Measurements from ENCODE around the gene MLANA. TPM values are rescaled to one million over a fixed set of nuclear protein-coding genes. Genes with fewer than 3 reads are reported as not detected.

MLANA gene
- total RNA-seq, 1 experiment from 2014 or later: not detected

DNA sequence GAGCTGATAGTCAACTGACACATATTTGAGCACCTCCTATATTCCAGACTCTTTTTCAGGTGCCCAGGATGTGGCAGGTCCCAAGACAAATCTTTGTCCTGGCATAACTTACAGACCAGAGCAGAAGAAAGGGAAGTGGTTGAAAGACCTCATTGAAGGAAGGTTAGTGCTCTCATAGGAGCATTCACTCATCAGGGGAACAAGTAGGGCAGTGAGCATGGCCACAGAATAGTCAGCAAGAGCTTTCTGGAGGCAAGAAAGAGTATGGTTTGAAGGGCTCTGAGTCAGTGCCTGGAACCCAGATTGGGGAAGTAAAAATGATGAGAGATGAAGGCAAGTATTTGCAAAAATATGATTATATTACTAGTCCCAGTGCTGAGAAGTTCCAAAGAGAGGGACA is 32.8 kb upstream of the MLANA start:
- no peak for DNase-seq (ENCODE audit: low read depth in 1 of 2, low spot score in 2 of 2)
- H3K27ac ChIP-seq: no peak overlapping the region

DNA sequence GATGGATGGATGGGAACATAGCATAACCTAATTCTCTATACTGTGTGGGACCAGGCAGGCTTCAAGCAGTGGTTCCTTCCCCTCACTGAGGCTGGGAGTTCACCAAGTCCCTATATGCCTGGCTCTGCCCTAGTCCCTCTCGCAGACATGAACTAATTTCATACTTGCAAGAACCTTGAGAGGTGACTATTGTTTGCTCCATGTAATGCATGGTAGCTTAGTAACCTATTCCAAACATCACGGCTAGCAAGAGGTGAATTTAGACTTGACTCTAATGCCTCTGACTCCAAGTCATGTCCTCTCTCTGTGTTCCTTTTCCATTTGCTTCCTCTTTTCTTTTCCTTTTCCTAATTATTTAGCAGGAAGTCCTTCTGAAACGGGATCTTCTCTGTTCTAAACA is 31.9 kb upstream of the MLANA start:
- no peaks in the 10 kb centered on the region for H3K4me1 ChIP-seq (replicated peaks)
- no peak for DNase-seq (ENCODE audit: low read depth in 1 of 2, low spot score in 2 of 2)

More for the DNA sequence above, 32.8 kb upstream of the MLANA start:
- Histone ChIP-seq H3K4me3 (no peak overlapping the region), H3K27me3 (replicated peaks) (no peaks in the 10 kb centered on the region), H3K36me3 (no peaks in the 10 kb centered on the region), H3K4me1 (replicated peaks) (no peaks in the 10 kb centered on the region), H3K9me3 (replicated peaks) (no peaks in the 10 kb centered on the region)

DNA sequence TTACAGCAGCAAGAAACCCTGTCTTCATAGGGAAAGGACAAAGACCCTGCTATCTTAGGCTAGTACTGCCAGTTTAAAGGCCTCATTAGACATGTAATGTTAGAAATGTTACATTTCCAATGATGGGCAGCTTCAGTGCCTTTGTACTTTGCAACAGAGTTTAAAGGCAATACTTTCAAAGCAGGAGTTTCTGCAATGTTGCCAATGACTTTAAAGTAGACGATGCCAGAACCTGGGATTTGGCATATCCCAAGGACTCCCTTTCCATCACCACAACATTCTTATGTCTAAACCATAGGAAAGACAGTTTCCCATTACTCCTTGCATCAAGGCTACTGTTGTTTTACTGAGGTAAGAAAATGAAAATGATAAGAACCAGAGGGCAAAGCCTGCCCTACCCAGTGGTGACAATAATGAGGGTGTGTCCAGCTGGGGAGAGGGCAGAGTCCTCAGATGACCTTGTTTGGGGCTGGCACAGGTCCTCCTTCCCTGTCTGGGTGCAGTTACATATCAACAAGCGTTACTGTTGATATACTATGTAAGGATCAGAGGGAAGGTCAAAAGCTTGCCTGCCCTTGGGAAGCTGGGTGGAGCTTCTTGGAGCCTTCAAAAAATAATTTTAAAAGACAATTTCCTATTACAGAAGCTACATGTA is 27.5 kb upstream of the MLANA start:
- Histone ChIP-seq H3K36me3 (no peaks in the 10 kb centered on the region), H3K27ac (no peak overlapping the region), H3K9me3 (replicated peaks) (no peaks in the 10 kb centered on the region), H3K4me3 (no peak overlapping the region), H3K27me3 (replicated peaks) (no peaks in the 10 kb centered on the region), H3K4me1 (replicated peaks) (no peaks in the 10 kb centered on the region)
- no peak for DNase-seq (ENCODE audit: low read depth in 1 of 2, low spot score in 2 of 2)

More for the DNA sequence above, 31.9 kb upstream of the MLANA start:
- Histone ChIP-seq H3K9me3 (replicated peaks) (no peaks in the 10 kb centered on the region), H3K27ac (no peak overlapping the region), H3K4me3 (no peak overlapping the region), H3K36me3 (no peaks in the 10 kb centered on the region), H3K27me3 (replicated peaks) (no peaks in the 10 kb centered on the region)

DNA sequence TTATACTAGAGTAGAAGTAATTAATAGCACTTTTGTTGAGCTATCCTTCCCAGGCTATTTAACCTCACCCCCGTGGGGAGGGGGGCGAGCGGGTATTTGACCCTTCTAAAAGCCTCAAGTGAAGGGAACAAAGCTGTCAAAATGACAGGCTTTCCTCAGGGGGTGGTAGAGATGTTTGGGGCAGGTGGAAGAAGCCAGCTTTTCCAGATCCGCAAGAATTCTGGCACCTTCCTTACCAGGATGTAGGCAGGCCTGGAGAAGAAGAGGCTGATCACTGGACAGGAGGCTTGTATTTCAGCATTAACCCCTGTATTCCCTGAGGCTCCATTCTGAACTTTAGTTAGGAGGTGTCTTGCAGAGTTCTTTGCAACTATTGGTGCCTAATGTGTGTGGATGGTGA is 26.2 kb upstream of the MLANA start:
- Histone ChIP-seq H3K4me3 (no peak overlapping the region), H3K27me3 (replicated peaks) (no peaks in the 10 kb centered on the region), H3K4me1 (replicated peaks) (no peaks in the 10 kb centered on the region), H3K27ac (no peak overlapping the region), H3K36me3 (no peaks in the 10 kb centered on the region), H3K9me3 (replicated peaks) (no peaks in the 10 kb centered on the region)
- no peak for DNase-seq (ENCODE audit: low read depth in 1 of 2, low spot score in 2 of 2)

DNA sequence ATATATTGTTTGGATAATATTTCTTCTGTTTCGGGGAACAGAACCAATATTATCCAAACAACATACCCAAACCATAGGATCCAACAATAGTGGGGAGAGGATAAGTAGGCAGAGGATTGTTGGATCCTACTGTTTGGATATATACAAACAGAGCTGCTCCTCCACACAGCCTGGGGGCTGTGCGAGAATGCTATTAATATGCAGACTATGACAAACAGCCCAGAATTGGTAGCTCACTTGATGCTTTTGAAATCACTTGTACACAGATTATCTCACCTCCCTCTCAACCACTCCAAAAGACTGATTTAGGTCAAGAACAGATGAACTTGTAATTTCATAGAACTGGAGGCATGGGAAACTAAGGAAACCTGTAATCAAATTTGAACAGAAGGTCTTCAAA is 24.4 kb upstream of the MLANA start:
- Histone ChIP-seq H3K4me1 (replicated peaks) (no peaks in the 10 kb centered on the region), H3K27ac (no peak overlapping the region), H3K36me3 (no peaks in the 10 kb centered on the region), H3K4me3 (no peak overlapping the region), H3K27me3 (replicated peaks) (no peaks in the 10 kb centered on the region), H3K9me3 (replicated peaks) (no peaks in the 10 kb centered on the region)
- no peak for DNase-seq (ENCODE audit: low read depth in 1 of 2, low spot score in 2 of 2)

DNA sequence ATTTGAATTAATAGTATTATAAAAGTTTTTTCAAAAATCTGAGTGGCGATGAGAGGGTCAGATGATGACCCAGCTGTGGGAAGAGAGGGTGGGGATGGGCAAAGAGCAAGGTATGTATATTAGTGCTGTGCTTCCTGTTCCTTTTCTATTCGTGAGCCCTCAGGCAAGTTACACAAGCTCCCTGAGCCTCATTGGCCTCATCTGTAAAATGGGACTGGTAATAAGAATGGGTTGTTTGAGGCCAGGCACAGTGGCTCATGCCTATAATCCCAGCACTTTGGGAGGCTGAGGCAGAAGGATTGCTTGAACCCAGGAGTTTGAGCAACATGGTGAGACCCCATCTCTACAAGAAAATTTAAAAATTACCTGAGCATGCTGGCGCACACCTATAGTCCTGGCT is 24.0 kb upstream of the MLANA start:
- Histone ChIP-seq H3K9me3 (replicated peaks) (no peaks in the 10 kb centered on the region), H3K4me3 (no peak overlapping the region), H3K36me3 (no peaks in the 10 kb centered on the region), H3K27ac (no peak overlapping the region), H3K27me3 (replicated peaks) (no peaks in the 10 kb centered on the region), H3K4me1 (replicated peaks) (no peaks in the 10 kb centered on the region)
- DNase-seq (ENCODE audit: low read depth in 1 of 2, low spot score in 2 of 2): no peak

DNA sequence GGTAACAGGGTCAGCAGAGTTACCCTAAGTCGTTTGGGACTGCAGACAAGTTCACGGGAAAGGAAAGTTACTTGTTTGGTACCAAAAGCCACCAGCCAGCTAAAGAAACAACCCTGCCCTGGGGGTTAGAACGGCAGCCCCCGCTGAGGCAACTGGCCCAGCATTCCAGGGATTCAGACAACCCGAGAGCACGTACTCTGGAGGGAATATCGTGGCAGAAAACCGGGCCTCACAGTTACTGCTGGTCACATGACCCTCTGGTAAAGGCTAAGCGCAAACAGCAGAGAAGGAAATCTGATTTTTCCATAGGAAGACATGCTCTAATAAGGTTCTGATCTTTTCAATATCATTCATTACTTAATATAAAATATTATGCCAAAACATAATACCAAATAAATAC is 22.5 kb upstream of the MLANA start:
- no peaks in the 10 kb centered on the region for H3K27me3 ChIP-seq (replicated peaks)
- H3K36me3 ChIP-seq: no peaks in the 10 kb centered on the region
- no peaks in the 10 kb centered on the region for H3K9me3 ChIP-seq (replicated peaks)
- H3K4me3 ChIP-seq: no peak overlapping the region
- H3K27ac ChIP-seq: no peak overlapping the region
- no peak for DNase-seq (ENCODE audit: low read depth in 1 of 2, low spot score in 2 of 2)
- no peaks in the 10 kb centered on the region for H3K4me1 ChIP-seq (replicated peaks)

DNA sequence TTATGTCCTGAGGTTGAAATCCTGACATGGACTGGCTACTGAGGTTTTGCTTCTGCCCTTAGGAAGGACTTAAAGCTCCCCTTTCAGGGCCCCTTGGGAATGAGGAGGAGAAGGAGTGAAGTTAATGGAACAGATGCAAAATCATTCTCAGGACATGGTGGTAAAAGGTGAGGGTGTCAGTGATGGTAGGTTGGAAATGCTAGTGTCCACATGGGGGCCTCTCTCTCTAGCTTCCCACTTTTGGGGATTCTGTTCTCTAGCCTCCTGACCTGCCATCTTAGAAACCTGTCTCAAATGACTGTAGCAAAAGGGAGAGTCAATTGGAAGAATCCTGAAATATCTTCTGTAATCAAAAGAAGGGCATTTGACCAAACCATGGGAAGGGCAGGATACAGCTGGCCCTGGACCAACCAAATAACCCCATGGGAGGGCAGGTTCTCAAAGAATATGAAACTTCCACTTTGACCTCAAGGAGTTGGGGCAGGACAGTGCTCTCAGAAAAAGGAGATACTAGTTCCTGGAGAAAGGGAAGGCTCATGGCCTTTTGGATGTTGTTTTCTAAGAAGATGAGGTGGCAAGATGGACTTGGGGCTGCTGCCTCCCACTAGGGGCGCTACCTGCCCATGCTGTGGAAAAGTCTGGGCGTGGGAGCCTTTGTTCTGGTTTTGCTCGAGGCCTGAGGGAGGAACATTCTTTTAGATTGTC is 21.2 kb upstream of the MLANA start:
- DNase-seq (ENCODE audit: low read depth in 1 of 2, low spot score in 2 of 2): no peak
- Histone ChIP-seq H3K36me3 (no peaks in the 10 kb centered on the region), H3K27ac (no peak overlapping the region), H3K27me3 (replicated peaks) (no peaks in the 10 kb centered on the region), H3K4me3 (no peak overlapping the region), H3K9me3 (replicated peaks) (no peaks in the 10 kb centered on the region), H3K4me1 (replicated peaks) (no peaks in the 10 kb centered on the region)

DNA sequence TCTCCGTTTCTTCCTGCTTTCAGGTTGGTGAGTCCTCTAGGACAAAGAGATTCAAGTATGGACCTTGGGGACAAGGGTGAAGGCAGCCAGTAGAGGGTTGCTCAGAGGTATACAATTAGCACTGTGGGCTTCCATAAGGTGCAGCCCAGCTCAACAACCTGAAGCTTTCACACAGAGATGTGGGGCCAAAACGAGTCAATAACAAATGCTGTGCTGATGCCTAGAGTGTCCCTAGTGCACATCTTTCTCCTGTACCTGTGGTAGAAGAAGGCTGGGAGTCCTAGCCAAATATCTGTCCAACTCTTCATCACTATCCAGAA is 20.7 kb upstream of the MLANA start:
- Histone ChIP-seq H3K4me1 (replicated peaks) (no peaks in the 10 kb centered on the region), H3K27me3 (replicated peaks) (no peaks in the 10 kb centered on the region), H3K4me3 (no peak overlapping the region), H3K9me3 (replicated peaks) (no peaks in the 10 kb centered on the region), H3K36me3 (no peaks in the 10 kb centered on the region), H3K27ac (no peak overlapping the region)
- DNase-seq (ENCODE audit: low read depth in 1 of 2, low spot score in 2 of 2): no peak

DNA sequence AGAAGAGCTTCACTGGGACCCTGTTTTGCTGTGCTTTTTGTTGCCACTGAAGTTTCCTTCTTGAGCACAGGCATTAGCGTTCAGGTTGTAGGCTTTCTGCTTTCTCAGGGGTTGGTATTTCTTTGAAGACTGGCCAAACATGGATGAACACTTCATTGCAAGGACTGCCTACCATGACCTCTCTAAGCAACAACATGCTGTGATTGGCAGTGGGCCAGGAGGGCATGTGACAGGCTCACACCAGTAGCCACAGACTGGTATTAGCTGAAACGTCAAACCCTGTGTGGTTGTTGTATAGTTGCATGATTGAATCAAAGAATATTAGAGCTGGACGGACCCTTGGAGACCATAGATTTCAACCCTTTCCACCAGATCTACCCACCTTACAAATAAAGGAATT is 20.0 kb upstream of the MLANA start:
- no peaks in the 10 kb centered on the region for H3K9me3 ChIP-seq (replicated peaks)
- H3K4me3 ChIP-seq: no peak overlapping the region
- no peak for DNase-seq (ENCODE audit: low read depth in 1 of 2, low spot score in 2 of 2)
- no peaks in the 10 kb centered on the region for H3K4me1 ChIP-seq (replicated peaks)
- no peaks in the 10 kb centered on the region for H3K27me3 ChIP-seq (replicated peaks)
- H3K36me3 ChIP-seq: no peaks in the 10 kb centered on the region
- no peak overlapping the region for H3K27ac ChIP-seq

DNA sequence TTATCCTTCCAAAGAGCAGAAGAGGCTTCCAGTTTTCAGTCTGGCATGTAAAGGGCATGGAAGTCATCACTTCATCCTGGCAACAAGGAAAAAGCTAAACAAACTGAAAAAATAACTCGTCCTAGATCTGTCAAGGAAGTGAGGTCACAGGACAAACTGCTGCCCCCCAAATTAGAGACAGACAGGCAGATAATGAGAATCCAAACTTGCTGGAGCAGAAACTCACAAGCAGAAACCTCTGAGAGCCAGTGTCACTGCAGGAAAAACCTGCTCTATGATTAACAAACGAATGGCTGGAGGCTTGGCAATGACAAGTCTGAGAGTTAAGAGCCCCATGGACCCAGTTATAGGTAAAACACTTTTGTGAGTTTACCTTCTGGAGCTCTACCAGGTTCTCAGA is 18.9 kb upstream of the MLANA start:
- Histone ChIP-seq H3K9me3 (replicated peaks) (no peaks in the 10 kb centered on the region), H3K27ac (no peak overlapping the region), H3K4me1 (replicated peaks) (no peaks in the 10 kb centered on the region), H3K4me3 (no peak overlapping the region), H3K36me3 (no peaks in the 10 kb centered on the region), H3K27me3 (replicated peaks) (no peaks in the 10 kb centered on the region)
- no peak for DNase-seq (ENCODE audit: low read depth in 1 of 2, low spot score in 2 of 2)

DNA sequence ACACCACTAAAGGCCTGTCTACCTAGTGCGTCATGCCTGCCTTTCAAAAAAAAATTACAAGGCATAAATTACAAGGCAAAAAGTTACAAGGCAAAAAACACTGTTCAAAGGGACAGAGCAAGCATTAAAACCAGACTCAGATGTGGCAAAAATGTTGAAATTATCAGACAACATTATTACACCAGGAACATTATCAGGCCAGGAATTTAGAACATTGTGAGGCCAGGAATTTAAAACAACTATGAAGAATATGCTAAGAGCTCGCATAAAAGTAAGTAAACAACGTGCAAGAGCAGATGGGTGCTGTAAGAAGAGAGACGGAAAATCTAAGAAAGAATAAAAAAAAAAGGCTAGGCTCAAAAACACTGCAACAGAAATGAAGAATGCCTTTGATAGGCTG is 18.2 kb upstream of the MLANA start:
- Histone ChIP-seq H3K4me1 (replicated peaks) (no peaks in the 10 kb centered on the region), H3K9me3 (replicated peaks) (no peaks in the 10 kb centered on the region), H3K27ac (no peak overlapping the region), H3K36me3 (no peaks in the 10 kb centered on the region), H3K27me3 (replicated peaks) (no peaks in the 10 kb centered on the region), H3K4me3 (no peak overlapping the region)
- no peak for DNase-seq (ENCODE audit: low read depth in 1 of 2, low spot score in 2 of 2)

DNA sequence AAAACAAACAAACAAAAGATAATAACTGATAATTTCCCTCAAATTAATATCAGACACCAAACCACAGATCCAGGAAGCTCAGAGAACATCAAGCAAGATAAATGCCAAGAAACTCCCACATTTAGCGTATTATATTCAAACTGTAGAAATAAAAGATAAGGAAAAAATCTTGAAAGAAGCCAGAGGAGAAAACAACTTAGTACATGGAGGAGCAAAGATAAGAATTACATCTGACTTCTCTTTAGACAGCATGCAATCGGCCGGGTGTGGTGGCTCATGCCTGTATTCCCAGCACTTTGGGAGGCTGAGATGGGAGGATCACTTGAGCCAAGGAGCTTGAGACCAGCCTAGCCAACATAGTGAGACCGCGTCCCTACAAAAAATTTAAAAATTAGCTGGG is 17.2 kb upstream of the MLANA start:
- Histone ChIP-seq H3K27me3 (replicated peaks) (no peaks in the 10 kb centered on the region), H3K9me3 (replicated peaks) (no peaks in the 10 kb centered on the region), H3K27ac (no peak overlapping the region), H3K4me3 (no peak overlapping the region), H3K4me1 (replicated peaks) (no peaks in the 10 kb centered on the region), H3K36me3 (no peaks in the 10 kb centered on the region)
- DNase-seq (ENCODE audit: low read depth in 1 of 2, low spot score in 2 of 2): no peak

DNA sequence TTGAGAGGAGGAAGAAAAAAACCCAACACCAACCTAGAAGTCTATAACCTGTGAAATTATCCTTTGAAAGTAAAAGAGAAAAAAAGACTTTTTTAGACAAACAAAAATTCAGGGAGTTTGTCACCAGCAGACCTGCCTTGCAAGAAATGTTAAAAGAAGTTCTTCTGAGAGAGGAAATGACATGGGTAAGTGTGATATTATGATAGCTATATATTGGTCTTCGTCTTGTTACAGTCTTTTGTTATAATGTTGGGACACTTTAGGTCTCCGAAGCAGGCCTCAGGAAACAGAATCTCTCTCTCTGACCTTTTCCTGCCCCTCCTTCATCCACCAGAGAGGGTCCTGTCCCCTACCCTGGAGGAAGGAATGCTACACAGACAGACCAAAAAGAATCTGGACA is 16.6 kb upstream of the MLANA start:
- Histone ChIP-seq H3K4me1 (replicated peaks) (no peaks in the 10 kb centered on the region), H3K36me3 (no peaks in the 10 kb centered on the region), H3K27me3 (replicated peaks) (no peaks in the 10 kb centered on the region), H3K9me3 (replicated peaks) (no peaks in the 10 kb centered on the region), H3K4me3 (no peak overlapping the region), H3K27ac (no peak overlapping the region)
- no peak for DNase-seq (ENCODE audit: low read depth in 1 of 2, low spot score in 2 of 2)

DNA sequence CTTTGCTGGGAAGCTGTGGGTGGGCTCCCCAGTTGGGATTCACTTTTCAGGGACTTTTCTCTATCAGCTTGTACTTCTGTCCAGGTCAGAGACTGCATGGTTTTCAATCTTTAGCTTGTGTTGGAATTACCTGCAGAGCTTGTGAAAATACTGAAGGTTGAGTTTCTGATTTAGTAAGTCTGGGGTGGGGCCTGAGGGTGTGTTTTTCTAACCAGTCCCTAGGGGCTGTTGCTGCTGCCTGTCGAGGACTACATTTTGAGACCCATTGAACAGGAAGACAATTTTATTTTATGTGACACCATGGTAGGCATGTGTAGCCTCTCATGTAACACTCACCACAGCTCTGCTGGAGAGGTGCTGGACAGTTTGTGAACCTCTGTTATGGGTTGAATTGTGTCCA is 14.7 kb upstream of the MLANA start:
- H3K9me3 ChIP-seq (replicated peaks): no peaks in the 10 kb centered on the region
- DNase-seq (ENCODE audit: low read depth in 1 of 2, low spot score in 2 of 2): no peak
- H3K4me3 ChIP-seq: no peak overlapping the region
- no peaks in the 10 kb centered on the region for H3K36me3 ChIP-seq
- no peak overlapping the region for H3K27ac ChIP-seq
- no peaks in the 10 kb centered on the region for H3K27me3 ChIP-seq (replicated peaks)
- peaks cover 10% of the 10 kb centered on the region for H3K4me1 ChIP-seq (replicated peaks)
